Measurements from ENCODE around the gene C15orf39. TPM values are rescaled to one million over a fixed set of nuclear protein-coding genes. Genes with fewer than 3 reads are reported as not detected.

Gene C15orf39
- total RNA-seq, 1 experiment from 2014 or later = 45.6 TPM

- Mint-ChIP-seq H3K27ac (no peak overlapping the region), H3K9me3 (peaks cover 0 to 5% of the 10 kb centered on the region in 2 experiments; a peak in 3 of 5 replicates), H3K27me3 (ENCODE audit: low read depth) (peaks cover 13% of the 10 kb centered on the region), H3K4me1 (peaks cover 13 to 22% of the 10 kb centered on the region in 2 experiments), H3K4me3 (no peak overlapping the region), H3K36me3 (ENCODE audit: insufficient read depth in 1 of 3, low read depth in 3 of 3) (no peaks in the 10 kb centered on the region)
- Histone ChIP-seq H3K4me2 (ENCODE audit: insufficient read depth, insufficient read length, low read length) (no peak overlapping the region), H3K4ac (ENCODE audit: low read depth, low read length) (no peak overlapping the region), H3K56ac (ENCODE audit: insufficient read length, low read depth, low read length) (no peak overlapping the region), H2BK15ac (ENCODE audit: low read depth, low read length) (no peak overlapping the region), H4K8ac (replicated peaks; ENCODE audit: insufficient read length, low read depth, low read length) (no peak overlapping the region), H3K9ac (ENCODE audit: extremely low read depth, insufficient read length, low read length) (no peak overlapping the region), H2BK5ac (ENCODE audit: insufficient read length, low read length) (no peak overlapping the region), H3K4me1 (ENCODE audit: insufficient read depth, low read length) (peaks cover 4% of the 10 kb centered on the region; the same call in 1 of the 2 replicates), H2AFZ (ENCODE audit: low read length) (no peak overlapping the region), H3K79me2 (ENCODE audit: insufficient read depth, low read length) (no peaks in the 10 kb centered on the region), H3K23me2 (ENCODE audit: insufficient read length, low read depth, low read length, poor library complexity, severe bottlenecking) (no peaks in the 10 kb centered on the region), H3K14ac (ENCODE audit: insufficient read depth, low read length) (no peak overlapping the region; the same call in 1 of the 2 replicates), H4K20me1 (ENCODE audit: control insufficient read depth, insufficient read depth, insufficient read length) (no peaks in the 10 kb centered on the region), H3K18ac (ENCODE audit: insufficient read length, low read depth, low read length) (no peak overlapping the region), H4K91ac (ENCODE audit: insufficient read length, low read depth, low read length) (no peak overlapping the region), H4K5ac (ENCODE audit: insufficient read length, low read depth, low read length) (no peak overlapping the region), H3K9me3 (ENCODE audit: control insufficient read depth, low read depth, low read length) (no peaks in the 10 kb centered on the region), H3K27me3 (ENCODE audit: insufficient read depth, low read length) (no peaks in the 10 kb centered on the region), H3K23ac (ENCODE audit: insufficient read length, low read depth, low read length) (no peak overlapping the region), H3K27ac (ENCODE audit: insufficient read length, low read depth, low read length) (no peak overlapping the region), H2AK5ac (ENCODE audit: insufficient read length, low read length) (no peak overlapping the region), H3T11ph (ENCODE audit: low read length) (no peak overlapping the region), H2BK120ac (ENCODE audit: low read depth, low read length, poor library complexity, severe bottlenecking) (no peak overlapping the region), H3K79me1 (ENCODE audit: insufficient read depth, low read depth, low read length, poor library complexity, severe bottlenecking) (no peaks in the 10 kb centered on the region), H2BK20ac (ENCODE audit: low read depth, low read length, poor library complexity, severe bottlenecking) (no peak overlapping the region), H2BK12ac (ENCODE audit: insufficient read length, low read depth, low read length) (no peak overlapping the region)
- TF ChIP-seq, protein P1, sequence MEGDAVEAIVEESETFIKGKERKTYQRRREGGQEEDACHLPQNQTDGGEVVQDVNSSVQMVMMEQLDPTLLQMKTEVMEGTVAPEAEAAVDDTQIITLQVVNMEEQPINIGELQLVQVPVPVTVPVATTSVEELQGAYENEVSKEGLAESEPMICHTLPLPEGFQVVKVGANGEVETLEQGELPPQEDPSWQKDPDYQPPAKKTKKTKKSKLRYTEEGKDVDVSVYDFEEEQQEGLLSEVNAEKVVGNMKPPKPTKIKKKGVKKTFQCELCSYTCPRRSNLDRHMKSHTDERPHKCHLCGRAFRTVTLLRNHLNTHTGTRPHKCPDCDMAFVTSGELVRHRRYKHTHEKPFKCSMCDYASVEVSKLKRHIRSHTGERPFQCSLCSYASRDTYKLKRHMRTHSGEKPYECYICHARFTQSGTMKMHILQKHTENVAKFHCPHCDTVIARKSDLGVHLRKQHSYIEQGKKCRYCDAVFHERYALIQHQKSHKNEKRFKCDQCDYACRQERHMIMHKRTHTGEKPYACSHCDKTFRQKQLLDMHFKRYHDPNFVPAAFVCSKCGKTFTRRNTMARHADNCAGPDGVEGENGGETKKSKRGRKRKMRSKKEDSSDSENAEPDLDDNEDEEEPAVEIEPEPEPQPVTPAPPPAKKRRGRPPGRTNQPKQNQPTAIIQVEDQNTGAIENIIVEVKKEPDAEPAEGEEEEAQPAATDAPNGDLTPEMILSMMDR (conservative IDR thresholded peaks at IDR 0.05) = no peak
- no CpG with 5 or more reads among the region's 6 CpGs for WGBS (ENCODE audit: extremely low coverage, insufficient read length, low lambda C conversion rate)
- no peak for DNase-seq
Observed at GRCh38 chr15:75172284-75172820, 29.3 kb upstream of the C15orf39 start.
